HepG2 (cell line): ENCODE measurements around the gene KAZN. TPM values are rescaled to one million over a fixed set of nuclear protein-coding genes. Genes with fewer than 3 reads are reported as not detected.

Experiments
- ATAC-seq: fragments of 200-7000 bp; cut with Tn5 transposase; 3 replicates; pipeline ENCODE4 v1.9.1; 2020; ENCODE audit warnings: mild to moderate bottlenecking, moderate library complexity
- BruUV-seq: library from RNA; stranded (reverse); fragments of 400-500 nt; replicated peaks from 2 replicates; lab custom pipeline; 2021; lab: Mats Ljungman, UMichigan
- CTCF ChIA-PET: fragments of 300-600 bp; formaldehyde crosslinking; extraction: SDS; loops from one replicate; lab custom pipeline; 2021; ENCODE audit warnings: low total read pairs, inconsistent platforms, low intra/inter-chr PET ratio; lab: Yijun Ruan, JAX
- POLR2A ChIA-PET: fragments of 350-600 bp; sonication (Branson Sonifier 250); formaldehyde crosslinking; loops from one replicate; lab custom pipeline; 2020; ENCODE audit warnings: antibody characterized with exemption, inconsistent platforms; lab: Yijun Ruan, JAX
- DNase-seq: peaks from one replicate; pipeline ENCODE4 v3.0.0-alpha.2; 2015; ENCODE audit warnings: low spot score
- FAIRE-seq: peaks from 3 replicates; lab custom pipeline; 2011; peaks lifted over from hg19 to GRCh38; lab: Jason Lieb, UNC
- H2AFZ ChIP-seq: one replicate; pipeline ENCODE4 v1.6.1; 2011; ENCODE audit warnings: low read length, inconsistent platforms
- H3K27ac ChIP-seq: fragments of 300-600 bp; 3 replicates; pipeline ENCODE4 v1.8.0; 2011; ENCODE audit warnings: mixed run types, mild to moderate bottlenecking, mixed read lengths, low read length, inconsistent platforms; ENCODE audit not compliant: insufficient read depth; ENCODE audit errors: extremely low read length
- H3K27me3 ChIP-seq, 2 experiments: fragments of 200-600 bp in 1 of 2; 2 replicates in 1 of 2; 3 replicates in 1 of 2; pipeline versions ENCODE4 v1.6.0 to v1.8.0; 2011; ENCODE audit warnings: low read length in 2 of 2, mild to moderate bottlenecking in 2 of 2, moderate library complexity in 2 of 2, inconsistent platforms in 1 of 2; ENCODE audit not compliant: insufficient read depth in 2 of 2, control insufficient read depth in 1 of 2
- H3K36me3 ChIP-seq, 2 experiments: fragments of 200-600 bp in 1 of 2; replicated peaks in 1 of 2; 2 replicates in 1 of 2; 3 replicates in 1 of 2; pipeline versions ENCODE4 v1.5.1 to v1.8.0; 2011; ENCODE audit warnings: low read length in 2 of 2, inconsistent platforms in 1 of 2; ENCODE audit not compliant: insufficient read depth in 2 of 2, control insufficient read depth in 1 of 2
- H3K4me1 ChIP-seq: 2 replicates; pipeline ENCODE4 v1.5.1; 2012; ENCODE audit warnings: low read length, inconsistent platforms; ENCODE audit not compliant: insufficient read depth
- H3K4me2 ChIP-seq: 2 replicates; pipeline ENCODE4 v1.6.0; 2011; ENCODE audit warnings: low read depth, low read length, inconsistent platforms
- H3K4me3 ChIP-seq, 3 experiments: fragments of 200-600 bp in 1 of 3; sonication (generic), shearing (Covaris generic) in 1 of 3; replicated peaks in 1 of 3; 2 replicates each; pipeline ENCODE4 v1.5.1; 2011 to 2016; ENCODE audit warnings: low read length in 3 of 3, inconsistent platforms in 2 of 3, low read depth in 2 of 3, mild to moderate bottlenecking in 2 of 3, control low read depth in 1 of 3, mixed read lengths in 1 of 3; ENCODE audit not compliant: insufficient read depth in 1 of 3
- H3K79me2 ChIP-seq: one replicate; pipeline ENCODE4 v1.6.1; 2011; ENCODE audit warnings: low read length, inconsistent platforms; ENCODE audit not compliant: insufficient read depth
- H3K9ac ChIP-seq: 2 replicates; pipeline ENCODE4 v1.6.0; 2011; ENCODE audit warnings: mild to moderate bottlenecking, low read depth, low read length, inconsistent platforms; ENCODE audit not compliant: insufficient read depth
- H3K9me3 ChIP-seq: 2 replicates; pipeline ENCODE4 v1.5.1; 2012; ENCODE audit warnings: mild to moderate bottlenecking, low read length
- H4K20me1 ChIP-seq: 2 replicates; pipeline ENCODE4 v1.6.0; 2011; ENCODE audit warnings: inconsistent platforms, mild to moderate bottlenecking, low read length, moderate library complexity; ENCODE audit not compliant: insufficient read depth
- BRD4 ChIP-seq: sonication (generic); formaldehyde crosslinking; IDR thresholded peaks from 2 replicates; pipeline ENCODE4 v1.4.0; 2020; ENCODE audit warnings: missing genetic modification reagents
- SRSF9 ChIP-seq: fragments of 200-400 bp; formaldehyde crosslinking; IDR thresholded peaks from 2 replicates; pipeline ENCODE4 v1.6.1; 2018; ENCODE audit warnings: borderline replicate concordance, mild to moderate bottlenecking, low read depth, low read length; ENCODE audit not compliant: insufficient read depth, poor library complexity, severe bottlenecking
- ZBTB49 ChIP-seq: sonication (generic); formaldehyde crosslinking; IDR thresholded peaks from 2 replicates; pipeline ENCODE4 v1.4.0; 2020; ENCODE audit warnings: missing genetic modification reagents, borderline replicate concordance
- ZFP1 ChIP-seq: IDR thresholded peaks from 2 replicates; pipeline ENCODE4 v1.6.1; 2016
- ZNF564 ChIP-seq: sonication (generic); formaldehyde crosslinking; IDR thresholded peaks from 2 replicates; pipeline ENCODE4 v1.8.1; 2023; ENCODE audit warnings: mild to moderate bottlenecking, missing genetic modification reagents
- WGBS: methylation state at CpG from one replicate; pipeline ENCODE4 v1.1.6; 2017; ENCODE audit warnings: low lambda C conversion rate; 5-methylcytosine and 5-hydroxymethylcytosine counted together
- in situ Hi-C: cut with HindIII; loops from 2 replicates; pipeline ENCODE4 v1.10.0; 2017; ENCODE audit warnings: low pct_unique_long_range_greater_than_20kb; ENCODE audit not compliant: extremely low pct_ligation_motif_present
- intact Hi-C: fragments of 100-400 bp; cut with micrococcal nuclease; formaldehyde crosslinking; loops from one replicate; pipeline ENCODE4 v1.10.0; 2022; ENCODE audit not compliant: unreplicated experiment
- polyA plus RNA-seq, 8 experiments: library from polyadenylated mRNA; depleted of rRNA in 3 of 8; stranded (reverse) in 7 of 8; unstranded in 1 of 8; fragments of >200 nt; fragmentation: Illumina TruSeq in 4 of 8; extraction: Trizol in 4 of 8; gene quantifications; 2 replicates each; pipeline versions ENCODE4 v1.2.1 to v1.2.3, GENCODE V29; 2011 to 2016; ENCODE audit warnings: low read depth in 4 of 8, missing spikeins in 1 of 8, mixed read lengths in 1 of 8; ENCODE audit not compliant: insufficient read depth in 1 of 8
- total RNA-seq, 5 experiments: library from RNA; depleted of rRNA; stranded (reverse); fragments of >200 nt; fragmentation: Illumina TruSeq; extraction: Trizol; gene quantifications; 2 replicates each; pipeline ENCODE4 v1.2.3, GENCODE V29; 2016; ENCODE audit warnings: low read depth in 1 of 5
- TF ChIP-seq, protein P1 (sequence below): sonication (generic); formaldehyde crosslinking; IDR thresholded peaks from 2 replicates; pipeline ENCODE4 v1.5.0; 2020; ENCODE audit warnings: mild to moderate bottlenecking, missing genetic modification reagents, borderline replicate concordance
- TF ChIP-seq, protein P2 (sequence below): IDR thresholded peaks from 2 replicates; pipeline ENCODE4 v1.6.1; 2016; ENCODE audit warnings: missing biosample characterization, missing genetic modification reagents, low read depth

The KAZN gene
- total and polyA plus RNA-seq, 2 of the 13 experiments (the other 11 are each of a cell fraction or from before 2014, with no cell fraction given) = 10.4 to 13.5 TPM

GRCh38 chr1:14974361-14974760 is 375.9 kb downstream of the KAZN start (continued):
- TF ChIP-seq, protein P1, sequence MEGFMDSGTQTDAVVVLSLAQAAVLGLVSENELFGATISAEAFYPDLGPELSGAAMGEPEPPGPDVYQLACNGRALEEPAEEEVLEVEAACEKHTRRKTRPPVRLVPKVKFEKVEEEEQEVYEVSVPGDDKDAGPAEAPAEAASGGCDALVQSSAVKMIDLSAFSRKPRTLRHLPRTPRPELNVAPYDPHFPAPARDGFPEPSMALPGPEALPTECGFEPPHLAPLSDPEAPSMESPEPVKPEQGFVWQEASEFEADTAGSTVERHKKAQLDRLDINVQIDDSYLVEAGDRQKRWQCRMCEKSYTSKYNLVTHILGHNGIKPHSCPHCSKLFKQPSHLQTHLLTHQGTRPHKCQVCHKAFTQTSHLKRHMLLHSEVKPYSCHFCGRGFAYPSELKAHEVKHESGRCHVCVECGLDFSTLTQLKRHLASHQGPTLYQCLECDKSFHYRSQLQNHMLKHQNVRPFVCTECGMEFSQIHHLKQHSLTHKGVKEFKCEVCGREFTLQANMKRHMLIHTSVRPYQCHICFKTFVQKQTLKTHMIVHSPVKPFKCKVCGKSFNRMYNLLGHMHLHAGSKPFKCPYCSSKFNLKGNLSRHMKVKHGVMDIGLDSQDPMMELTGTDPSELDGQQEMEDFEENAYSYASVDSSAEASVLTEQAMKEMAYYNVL (CRISPR knock-in tag) = no peak
- no peak for TF ChIP-seq ZBTB49 (CRISPR knock-in tag)
- no peak for TF ChIP-seq ZFP1 (CRISPR knock-in tag)
- no peak for TF ChIP-seq ZNF564 (CRISPR knock-in tag)
- TF ChIP-seq, protein P2, sequence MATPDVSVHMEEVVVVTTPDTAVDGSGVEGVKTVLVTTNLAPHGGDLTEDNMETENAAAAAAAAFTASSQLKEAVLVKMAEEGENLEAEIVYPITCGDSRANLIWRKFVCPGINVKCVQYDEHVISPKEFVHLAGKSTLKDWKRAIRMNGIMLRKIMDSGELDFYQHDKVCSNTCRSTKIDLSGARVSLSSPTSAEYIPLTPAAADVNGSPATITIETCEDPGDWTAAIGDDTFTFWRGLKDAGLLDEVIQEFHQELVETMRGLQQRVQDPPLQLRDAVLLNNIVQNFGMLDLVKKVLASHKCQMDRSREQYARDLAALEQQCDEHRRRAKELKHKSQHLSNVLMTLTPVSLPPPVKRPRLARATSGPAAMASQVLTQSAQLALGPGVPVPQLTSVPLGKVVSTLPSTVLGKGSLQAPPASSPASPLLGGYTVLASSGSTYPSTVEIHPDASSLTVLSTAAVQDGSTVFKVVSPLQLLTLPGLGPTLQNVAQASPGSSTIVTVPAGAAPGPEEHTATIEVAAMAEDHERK (CRISPR knock-in tag) = no peak

DNA sequence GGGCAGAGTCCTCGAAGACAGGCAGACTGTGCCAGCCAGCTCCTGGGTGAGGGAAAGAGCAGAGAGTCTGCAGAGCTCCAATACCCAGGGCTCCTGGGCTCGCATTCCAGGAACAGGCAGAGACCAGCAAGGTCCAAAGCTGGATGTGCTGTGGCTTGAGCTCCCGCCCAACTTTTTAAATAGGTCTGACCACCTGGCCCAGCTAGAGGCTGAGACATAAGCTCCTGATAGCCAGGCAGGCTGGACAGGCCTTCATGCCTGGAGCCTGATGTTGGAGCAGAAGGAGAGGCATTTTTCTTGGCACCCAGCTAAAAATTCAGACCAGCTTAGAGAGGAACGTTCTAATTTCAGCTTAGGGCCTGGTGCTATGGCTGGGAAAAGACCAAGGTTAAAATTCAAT is 376.6 kb downstream of the KAZN start:
- no peak overlapping the region for H3K9ac ChIP-seq
- no peak overlapping the region for H3K4me3 ChIP-seq
- intact Hi-C loops (no loop called here), in situ Hi-C loops (no loop called here)
- no peak overlapping the region for H2AFZ ChIP-seq
- POLR2A ChIA-PET = no interaction called here
- H3K9me3 ChIP-seq = peaks cover 15% of the 10 kb centered on the region
- H3K4me2 ChIP-seq = no peak overlapping the region
- ATAC-seq (no peak), FAIRE-seq (no peak), DNase-seq (no peak)
- no peak overlapping the region for H3K27ac ChIP-seq
- no TSS peak for BruUV-seq
- H4K20me1 ChIP-seq = no peaks in the 10 kb centered on the region
- H3K4me1 ChIP-seq = peaks cover 20% of the 10 kb centered on the region; the same call in 1 of the 2 replicates
- H3K36me3 ChIP-seq = peaks cover 2 to 36% of the 10 kb centered on the region in 2 experiments; a peak in 4 of 5 replicates
- no peak for TF ChIP-seq SRSF9
- TF ChIP-seq BRD4 = no peak
- no peaks in the 10 kb centered on the region for H3K27me3 ChIP-seq
- H3K79me2 ChIP-seq = peaks cover 6% of the 10 kb centered on the region
- CTCF ChIA-PET = no interaction called here
- 96% methylated on average over 4 of the region's 4 CpGs for WGBS
